ENCODE data around the gene ITPRIP. TPM values are rescaled to one million over a fixed set of nuclear protein-coding genes. Genes with fewer than 3 reads are reported as not detected.
A peak's percentile ranks its signal among the peaks of the same experiment; 100 is the strongest.

Gene ITPRIP
- total and polyA plus RNA-seq, 2 donors from 2014 or later: 9.0 to 21.6 TPM

DNA sequence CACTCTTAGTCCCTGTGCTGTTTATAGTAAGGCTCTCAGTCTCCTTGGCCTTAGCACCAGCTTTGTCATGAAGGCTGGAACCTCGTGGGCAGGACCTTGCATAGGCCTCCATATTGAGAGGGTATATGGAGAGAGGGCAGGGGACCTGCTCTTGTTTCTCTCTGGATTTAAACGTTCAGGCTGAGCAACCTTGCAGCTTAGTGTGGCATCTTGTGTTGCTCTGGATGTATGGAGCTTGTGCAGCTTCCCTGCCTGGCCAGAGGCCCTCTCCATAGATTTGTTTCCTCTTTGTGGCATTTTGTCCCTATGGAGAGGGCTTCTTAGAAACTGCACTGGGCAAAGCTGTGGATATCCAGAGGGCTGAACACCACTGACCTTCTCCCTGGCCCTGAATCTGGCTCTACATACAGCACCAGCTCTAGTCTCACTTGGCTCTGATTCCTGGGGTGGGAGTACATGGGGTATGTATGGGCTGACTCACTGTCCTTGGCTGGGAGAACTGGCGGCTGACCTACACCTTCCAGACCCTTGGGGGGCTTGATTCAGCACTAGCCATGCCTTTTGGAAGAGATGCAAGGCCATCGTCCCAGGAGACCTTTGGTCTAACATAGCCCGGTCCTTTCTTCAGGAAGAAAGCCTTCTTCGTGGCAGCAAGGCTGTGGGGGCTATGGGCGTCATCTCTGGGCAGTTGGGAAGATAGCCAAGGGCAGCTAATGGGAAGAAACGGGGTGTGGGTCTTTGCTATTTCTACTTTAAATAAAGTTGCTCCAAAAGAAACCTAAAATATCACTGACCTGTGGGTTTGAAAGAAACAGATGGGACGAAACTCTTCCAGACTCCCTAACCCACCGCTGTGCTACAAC is 30.5 kb downstream of the ITPRIP start:
- FAIRE-seq (no peak), DNase-seq (no peak)
- H3K4me1 ChIP-seq (ENCODE audit: control insufficient read depth in 2 of 3, insufficient read depth in 2 of 3, low read depth in 1 of 3, low read length in 3 of 3): peaks cover 0 to 14% (median 12%) of the 10 kb centered on the region in 3 donors
- H3K36me3 ChIP-seq (ENCODE audit: control insufficient read depth in 2 of 3, insufficient read depth in 3 of 3, low read length in 3 of 3): no peaks in the 10 kb centered on the region
- intact Hi-C loops (cut with DNase I): no loop called here
- H3K4me3 ChIP-seq (ENCODE audit: low read length in 3 of 3): no peak overlapping the region
- H3K9me3 ChIP-seq (ENCODE audit: control insufficient read depth in 2 of 3, insufficient read depth in 1 of 3, low read length in 3 of 3): no peaks in the 10 kb centered on the region
- no peak overlapping the region for H3K9ac ChIP-seq (ENCODE audit: low read length in 3 of 3)
- TF ChIP-seq, protein P1, sequence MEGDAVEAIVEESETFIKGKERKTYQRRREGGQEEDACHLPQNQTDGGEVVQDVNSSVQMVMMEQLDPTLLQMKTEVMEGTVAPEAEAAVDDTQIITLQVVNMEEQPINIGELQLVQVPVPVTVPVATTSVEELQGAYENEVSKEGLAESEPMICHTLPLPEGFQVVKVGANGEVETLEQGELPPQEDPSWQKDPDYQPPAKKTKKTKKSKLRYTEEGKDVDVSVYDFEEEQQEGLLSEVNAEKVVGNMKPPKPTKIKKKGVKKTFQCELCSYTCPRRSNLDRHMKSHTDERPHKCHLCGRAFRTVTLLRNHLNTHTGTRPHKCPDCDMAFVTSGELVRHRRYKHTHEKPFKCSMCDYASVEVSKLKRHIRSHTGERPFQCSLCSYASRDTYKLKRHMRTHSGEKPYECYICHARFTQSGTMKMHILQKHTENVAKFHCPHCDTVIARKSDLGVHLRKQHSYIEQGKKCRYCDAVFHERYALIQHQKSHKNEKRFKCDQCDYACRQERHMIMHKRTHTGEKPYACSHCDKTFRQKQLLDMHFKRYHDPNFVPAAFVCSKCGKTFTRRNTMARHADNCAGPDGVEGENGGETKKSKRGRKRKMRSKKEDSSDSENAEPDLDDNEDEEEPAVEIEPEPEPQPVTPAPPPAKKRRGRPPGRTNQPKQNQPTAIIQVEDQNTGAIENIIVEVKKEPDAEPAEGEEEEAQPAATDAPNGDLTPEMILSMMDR (IDR thresholded peaks at IDR 0.05; ENCODE audit: borderline replicate concordance, extremely low read depth, insufficient read depth): no peak
- H3K27ac ChIP-seq (ENCODE audit: low read depth in 2 of 2, low read length in 2 of 2): no peak overlapping the region
- no peaks in the 10 kb centered on the region for H3K27me3 ChIP-seq (ENCODE audit: control insufficient read depth, insufficient read depth, low read length)

DNA sequence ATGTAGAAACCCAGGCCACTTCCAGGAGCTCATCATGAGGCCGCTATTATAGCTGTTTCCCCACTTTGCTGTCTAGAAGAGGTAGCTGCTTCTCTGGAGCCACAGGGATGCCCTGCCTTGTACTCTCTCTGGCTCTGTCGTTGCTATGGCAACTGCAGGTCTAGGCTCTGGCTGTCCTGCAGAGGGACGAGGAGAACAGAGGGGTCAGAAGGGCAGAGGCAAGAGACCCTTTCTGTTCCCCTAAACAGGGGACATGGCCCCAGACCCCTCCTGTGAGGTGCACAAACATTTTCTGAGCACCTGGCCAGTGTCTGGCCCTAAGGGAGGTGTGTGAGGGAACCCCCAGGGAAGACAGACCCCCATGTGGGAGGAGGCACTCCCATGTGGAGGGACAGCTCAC is 31.4 kb downstream of the ITPRIP start:
- intact Hi-C loops (cut with DNase I): no loop called here
- Histone ChIP-seq H3K4me1 (ENCODE audit: control insufficient read depth in 2 of 3, insufficient read depth in 2 of 3, low read depth in 1 of 3, low read length in 3 of 3) (peaks cover 0 to 12% (median 12%) of the 10 kb centered on the region in 3 donors), H3K36me3 (ENCODE audit: control insufficient read depth in 2 of 3, insufficient read depth in 3 of 3, low read length in 3 of 3) (no peaks in the 10 kb centered on the region), H3K9me3 (ENCODE audit: control insufficient read depth in 2 of 3, insufficient read depth in 1 of 3, low read length in 3 of 3) (no peaks in the 10 kb centered on the region), H3K9ac (ENCODE audit: low read length in 3 of 3) (no peak overlapping the region), H3K27me3 (ENCODE audit: control insufficient read depth, insufficient read depth, low read length) (no peaks in the 10 kb centered on the region), H3K4me3 (ENCODE audit: low read length in 3 of 3) (no peak overlapping the region), H3K27ac (ENCODE audit: low read depth in 2 of 2, low read length in 2 of 2) (no peak overlapping the region)
- DNase-seq (peak in 1 of 5 donors; percentile 40), FAIRE-seq (no peak)
- TF ChIP-seq, protein P1 (IDR thresholded peaks at IDR 0.05; ENCODE audit: borderline replicate concordance, extremely low read depth, insufficient read depth): no peak

DNA sequence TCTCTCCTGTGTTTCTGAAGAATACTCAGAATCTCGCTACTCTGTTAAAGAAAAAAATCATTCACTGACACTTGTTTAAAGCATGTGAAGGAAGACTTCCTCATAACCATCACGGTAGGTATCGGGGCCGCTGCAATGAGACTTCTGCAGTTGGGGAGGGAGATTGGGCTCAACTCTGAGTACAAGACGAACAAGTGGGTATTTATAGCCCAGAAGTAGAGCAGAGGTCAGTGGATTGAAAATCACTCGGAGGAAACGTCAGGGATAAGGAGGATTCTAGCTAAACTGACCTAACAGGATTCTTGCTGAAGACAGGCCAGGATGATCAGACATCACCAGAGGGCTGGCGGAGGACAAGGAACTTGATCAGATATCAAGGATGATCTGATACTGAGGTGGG is 33.3 kb downstream of the ITPRIP start:
- peaks cover 0 to 13% (median 6%) of the 10 kb centered on the region in 3 donors for H3K4me1 ChIP-seq (ENCODE audit: control insufficient read depth in 2 of 3, insufficient read depth in 2 of 3, low read depth in 1 of 3, low read length in 3 of 3)
- TF ChIP-seq, protein P1 (IDR thresholded peaks at IDR 0.05; ENCODE audit: borderline replicate concordance, extremely low read depth, insufficient read depth): no peak
- H3K4me3 ChIP-seq (ENCODE audit: low read length in 3 of 3): no peak overlapping the region
- H3K36me3 ChIP-seq (ENCODE audit: control insufficient read depth in 2 of 3, insufficient read depth in 3 of 3, low read length in 3 of 3): no peaks in the 10 kb centered on the region
- H3K27ac ChIP-seq (ENCODE audit: low read depth in 2 of 2, low read length in 2 of 2): no peak overlapping the region
- intact Hi-C loops (cut with DNase I): no loop called here
- H3K9me3 ChIP-seq (ENCODE audit: control insufficient read depth in 2 of 3, insufficient read depth in 1 of 3, low read length in 3 of 3): no peaks in the 10 kb centered on the region
- H3K27me3 ChIP-seq (ENCODE audit: control insufficient read depth, insufficient read depth, low read length): no peaks in the 10 kb centered on the region
- DNase-seq (peak in 1 of 5 donors; percentile 33), FAIRE-seq (no peak)
- no peak overlapping the region for H3K9ac ChIP-seq (ENCODE audit: low read length in 3 of 3)
